ENCODE results near the gene HLA-DQA1. TPM values are rescaled to one million over a fixed set of nuclear protein-coding genes. Genes with fewer than 3 reads are reported as not detected.
"Not testable (repeated sequence)": the region's sequence is repeated elsewhere in the genome, so short reads cannot be mapped to it uniquely, and the experiment has no call there.

The HLA-DQA1 gene
- total RNA-seq, 5 donors from 2014 or later (not counting 1 experiment from before 2014, with no cell fraction given), result 6.9 to 25.8 (median 10.8) TPM

DNA sequence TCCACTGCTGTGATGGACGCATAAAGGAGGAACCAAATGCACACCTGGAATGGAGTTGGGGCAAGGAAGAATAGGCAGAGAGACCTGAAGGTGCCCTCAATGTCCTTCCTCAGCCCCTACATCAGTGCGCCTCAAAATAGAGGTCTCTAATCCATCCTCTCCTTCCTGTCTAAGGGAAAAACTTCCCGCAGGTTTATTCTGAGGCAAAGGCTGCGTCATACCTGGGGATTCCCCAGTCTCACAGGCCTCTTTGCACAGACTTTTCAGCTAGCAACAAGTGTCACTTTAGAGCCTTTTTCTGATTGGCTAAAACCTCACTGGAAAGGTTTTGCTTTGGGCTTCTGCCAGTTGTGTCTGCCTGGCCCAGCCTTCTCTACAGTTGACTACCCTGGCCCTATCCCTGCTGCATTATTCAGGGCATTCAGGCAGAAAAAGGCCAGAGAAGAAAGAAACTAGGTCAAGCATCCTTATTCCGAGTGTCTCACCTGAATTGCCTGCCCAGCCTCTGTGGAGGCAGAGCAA is 31.1 kb downstream of the HLA-DQA1 start:
- H3K27me3 ChIP-seq (replicated peaks in 1 of 2; ENCODE audit: control insufficient read depth in 2 of 2, extremely low read depth in 1 of 2, insufficient read depth in 2 of 2, low read length in 1 of 2), result no peaks in the 10 kb centered on the region
- H3K4me1 ChIP-seq (ENCODE audit: control insufficient read depth in 1 of 2, extremely low read depth in 1 of 2, insufficient read depth in 2 of 2, low read length in 2 of 2), result peaks cover 10 to 13% of the 10 kb centered on the region in 2 experiments
- Mint-ChIP-seq H3K4me1 (peaks cover 34 to 51% (median 46%) of the 10 kb centered on the region in 3 donors), H3K9me3 (peaks cover 3 to 5% (median 4%) of the 10 kb centered on the region in 3 donors), H3K27me3 (peaks cover 5 to 21% of the 10 kb centered on the region in 2 donors), H3K36me3 (no peaks in the 10 kb centered on the region), H3K4me3 (peak overlapping the region in 1 of 3 donors; percentile 9), H3K27ac (peak overlapping the region; percentile 43 to 46)
- ChIA-PET POLR2A (no interaction called here), CTCF (interaction anchor here in 1 of 2 donors (1.0 kb wide), 1 partner anchor 46 kb away, joined by 3 read pairs; no protein-coding TSS in a partner anchor)
- no peaks in the 10 kb centered on the region for H3K36me3 ChIP-seq (ENCODE audit: control insufficient read depth in 2 of 2, extremely low read depth in 1 of 2, insufficient read depth in 1 of 2, low read length in 1 of 2)
- no peak overlapping the region for H3K4me3 ChIP-seq (ENCODE audit: control insufficient read depth in 1 of 2, extremely low read depth in 1 of 2, low read length in 1 of 2)
- peak; percentile 73 to 81 (median 76) for ATAC-seq (replicated peaks in 1 of 4)
- DNase-seq, result peak in 25 of 35 experiments; percentile 3 to 69 (median 36)
- H3K9me3 ChIP-seq, result no peaks in the 10 kb centered on the region
- no peak overlapping the region for H3K27ac ChIP-seq (ENCODE audit: low read length)
- WGBS (ENCODE audit: insufficient coverage), result 48% methylated on average over 3 of the region's 5 CpGs

DNA sequence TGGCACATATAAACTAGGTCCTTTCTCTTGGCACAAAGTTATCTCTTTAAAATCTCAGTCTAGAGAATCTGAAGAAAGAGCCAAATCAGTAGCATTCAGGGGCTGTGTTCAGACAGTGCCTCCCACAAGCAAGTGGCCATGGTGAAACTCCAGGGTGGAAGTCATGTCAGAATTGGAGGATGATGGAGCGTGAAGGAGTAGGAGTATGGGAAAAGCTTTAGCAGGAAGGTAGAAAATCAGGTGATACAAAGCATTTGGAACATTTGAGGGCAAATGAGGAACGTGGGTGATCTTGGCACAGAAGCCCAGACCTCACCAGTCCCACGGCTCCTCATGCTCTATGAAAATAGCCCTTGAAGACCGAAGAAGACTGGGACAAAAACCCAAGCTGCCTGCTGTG is 32.0 kb downstream of the HLA-DQA1 start:
- POLR2A ChIA-PET, result interaction anchor here in 1 of 2 donors (0.6 kb wide), 1 partner anchor 9 kb away, joined by 3 read pairs; no protein-coding TSS in a partner anchor
- peaks cover 5 to 11% (median 6%) of the 10 kb centered on the region in 3 donors for H3K9me3 Mint-ChIP-seq
- Histone ChIP-seq H3K4me1 (ENCODE audit: control insufficient read depth in 1 of 2, extremely low read depth in 1 of 2, insufficient read depth in 2 of 2, low read length in 2 of 2) (peaks cover 10 to 13% of the 10 kb centered on the region in 2 experiments), H3K36me3 (ENCODE audit: control insufficient read depth in 2 of 2, extremely low read depth in 1 of 2, insufficient read depth in 1 of 2, low read length in 1 of 2) (no peaks in the 10 kb centered on the region), H3K4me3 (ENCODE audit: control insufficient read depth in 1 of 2, extremely low read depth in 1 of 2, low read length in 1 of 2) (no peak overlapping the region), H3K27me3 (replicated peaks in 1 of 2; ENCODE audit: control insufficient read depth in 2 of 2, extremely low read depth in 1 of 2, insufficient read depth in 2 of 2, low read length in 1 of 2) (no peaks in the 10 kb centered on the region), H3K27ac (ENCODE audit: low read length) (no peak overlapping the region), H3K9me3 (no peaks in the 10 kb centered on the region)
- 82% methylated on average over 2 of the region's 4 CpGs for WGBS (ENCODE audit: insufficient coverage)
- no peak overlapping the region for H3K27ac Mint-ChIP-seq
- ATAC-seq (replicated peaks in 1 of 4), result no peak
- H3K36me3 Mint-ChIP-seq, result no peaks in the 10 kb centered on the region
- peaks cover 5 to 21% of the 10 kb centered on the region in 2 donors for H3K27me3 Mint-ChIP-seq
- H3K4me3 Mint-ChIP-seq, result no peak overlapping the region
- DNase-seq, result no peak
- H3K4me1 Mint-ChIP-seq, result peaks cover 34 to 48% (median 44%) of the 10 kb centered on the region in 3 donors
- CTCF ChIA-PET, result interaction anchor here in 1 of 2 donors (0.6 kb wide), 1 partner anchor 418 kb away, joined by 4 read pairs; no protein-coding TSS in a partner anchor

DNA sequence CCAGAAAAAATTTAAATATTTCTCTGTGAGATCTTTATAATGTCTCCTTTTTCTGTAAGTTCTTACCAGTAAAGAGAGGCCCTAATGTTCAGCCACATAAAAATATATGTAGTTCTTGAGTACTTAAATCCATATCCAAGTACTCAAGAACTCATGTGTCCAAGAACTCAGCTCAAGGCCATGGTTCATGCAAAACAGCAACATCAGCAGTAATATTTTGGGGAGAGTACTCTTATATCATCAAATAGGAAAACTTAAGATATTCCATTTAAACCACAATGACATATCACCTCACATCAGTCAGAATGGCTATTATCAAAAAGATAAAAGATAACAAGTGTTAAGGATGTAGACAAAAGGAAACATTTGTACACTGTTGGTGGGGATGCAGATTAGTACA is 32.7 kb downstream of the HLA-DQA1 start:
- Histone ChIP-seq H3K36me3 (ENCODE audit: control insufficient read depth in 2 of 2, extremely low read depth in 1 of 2, insufficient read depth in 1 of 2, low read length in 1 of 2) (no peaks in the 10 kb centered on the region), H3K27me3 (replicated peaks in 1 of 2; ENCODE audit: control insufficient read depth in 2 of 2, extremely low read depth in 1 of 2, insufficient read depth in 2 of 2, low read length in 1 of 2) (no peaks in the 10 kb centered on the region), H3K4me3 (ENCODE audit: control insufficient read depth in 1 of 2, extremely low read depth in 1 of 2, low read length in 1 of 2) (no peak overlapping the region), H3K4me1 (ENCODE audit: control insufficient read depth in 1 of 2, extremely low read depth in 1 of 2, insufficient read depth in 2 of 2, low read length in 2 of 2) (peaks cover 10 to 13% of the 10 kb centered on the region in 2 experiments), H3K9me3 (no peaks in the 10 kb centered on the region), H3K27ac (ENCODE audit: low read length) (no peak overlapping the region)
- ChIA-PET POLR2A (interaction anchor here in 1 of 2 donors (0.6 kb wide), 1 partner anchor 8 kb away, joined by 3 read pairs; no protein-coding TSS in a partner anchor), CTCF (no interaction called here)
- Mint-ChIP-seq H3K36me3 (no peaks in the 10 kb centered on the region), H3K27me3 (peaks cover 5 to 21% of the 10 kb centered on the region in 2 donors), H3K27ac (no peak overlapping the region), H3K4me1 (peaks cover 34 to 45% (median 40%) of the 10 kb centered on the region in 3 donors), H3K4me3 (no peak overlapping the region), H3K9me3 (peaks cover 5 to 12% (median 7%) of the 10 kb centered on the region in 3 donors)
- ATAC-seq (replicated peaks in 1 of 4) (no peak), DNase-seq (no peak)

DNA sequence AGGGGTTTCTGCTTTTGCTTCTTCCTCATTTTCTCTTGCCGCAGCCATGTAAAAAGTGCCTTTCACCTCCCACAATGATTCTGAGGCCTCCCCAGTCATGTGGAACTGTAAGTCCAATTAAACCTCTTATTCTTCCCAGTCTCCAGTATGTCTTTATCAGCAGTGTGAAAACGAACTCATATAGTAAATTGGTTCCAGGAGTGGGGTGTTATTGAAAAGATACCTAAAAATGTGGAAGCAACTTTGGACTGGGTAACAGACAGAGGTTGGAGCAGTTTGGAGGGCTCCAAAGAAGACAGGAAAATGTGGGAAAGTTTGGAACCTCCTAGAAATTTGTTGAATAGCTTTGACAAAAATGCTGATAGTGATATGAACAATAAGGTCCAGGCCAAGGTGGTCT is 34.7 kb downstream of the HLA-DQA1 start:
- H3K27ac Mint-ChIP-seq, result not testable (repeated sequence)

DNA sequence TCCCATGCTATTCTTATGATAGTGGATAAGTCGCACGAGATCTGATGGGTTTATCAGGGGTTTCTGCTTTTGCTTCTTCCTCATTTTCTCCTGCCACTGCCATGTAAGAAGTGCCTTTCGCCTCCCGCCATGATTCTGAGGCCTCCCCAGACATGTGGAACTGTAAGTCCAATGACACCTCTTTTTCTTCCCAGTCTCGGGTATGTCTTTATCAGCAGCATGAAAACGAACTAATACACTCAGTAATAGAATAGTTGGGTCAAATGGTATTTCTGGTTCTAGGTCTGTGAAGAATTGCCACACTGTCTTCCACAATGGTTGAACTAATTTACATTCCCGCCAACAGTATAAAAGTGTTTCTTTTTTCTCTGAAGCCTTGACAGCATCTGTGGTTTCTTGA is 36.9 kb downstream of the HLA-DQA1 start:
- ATAC-seq (replicated peaks in 1 of 4); H3K27ac Mint-ChIP-seq; H3K27me3 Mint-ChIP-seq; H3K4me1 Mint-ChIP-seq; H3K4me3 Mint-ChIP-seq; H3K9me3 ChIP-seq; H3K36me3 Mint-ChIP-seq; POLR2A ChIA-PET; H3K27me3 ChIP-seq (replicated peaks in 1 of 2; ENCODE audit: control insufficient read depth in 2 of 2, extremely low read depth in 1 of 2, insufficient read depth in 2 of 2, low read length in 1 of 2); H3K36me3 ChIP-seq (ENCODE audit: control insufficient read depth in 2 of 2, extremely low read depth in 1 of 2, insufficient read depth in 1 of 2, low read length in 1 of 2); DNase-seq; H3K4me1 ChIP-seq (ENCODE audit: control insufficient read depth in 1 of 2, extremely low read depth in 1 of 2, insufficient read depth in 2 of 2, low read length in 2 of 2); H3K4me3 ChIP-seq (ENCODE audit: control insufficient read depth in 1 of 2, extremely low read depth in 1 of 2, low read length in 1 of 2); H3K27ac ChIP-seq (ENCODE audit: low read length); CTCF ChIA-PET: not testable (repeated sequence)
- H3K9me3 Mint-ChIP-seq, result peaks cover 16 to 22% (median 20%) of the 10 kb centered on the region in 3 donors
- no CpG with 5 or more reads among the region's 7 CpGs for WGBS (ENCODE audit: insufficient coverage)

More for the DNA sequence above, 34.7 kb downstream of the HLA-DQA1 start:
- H3K27me3 ChIP-seq (replicated peaks in 1 of 2; ENCODE audit: control insufficient read depth in 2 of 2, extremely low read depth in 1 of 2, insufficient read depth in 2 of 2, low read length in 1 of 2); H3K4me3 ChIP-seq (ENCODE audit: control insufficient read depth in 1 of 2, extremely low read depth in 1 of 2, low read length in 1 of 2); ATAC-seq (replicated peaks in 1 of 4); H3K36me3 Mint-ChIP-seq; H3K27me3 Mint-ChIP-seq; H3K9me3 ChIP-seq; H3K4me1 ChIP-seq (ENCODE audit: control insufficient read depth in 1 of 2, extremely low read depth in 1 of 2, insufficient read depth in 2 of 2, low read length in 2 of 2); POLR2A ChIA-PET; H3K4me3 Mint-ChIP-seq; H3K27ac ChIP-seq (ENCODE audit: low read length); DNase-seq; H3K36me3 ChIP-seq (ENCODE audit: control insufficient read depth in 2 of 2, extremely low read depth in 1 of 2, insufficient read depth in 1 of 2, low read length in 1 of 2): not testable (repeated sequence)
- Mint-ChIP-seq H3K4me1 (peaks cover 17 to 26% (median 22%) of the 10 kb centered on the region in 3 donors), H3K9me3 (peaks cover 5 to 14% (median 7%) of the 10 kb centered on the region in 3 donors)
- no CpG with 5 or more reads among the region's 2 CpGs for WGBS (ENCODE audit: insufficient coverage)
- CTCF ChIA-PET, result interaction anchor here in 1 of 2 donors (0.6 kb wide), 1 partner anchor 52 kb away, joined by 4 read pairs; no protein-coding TSS in a partner anchor

DNA sequence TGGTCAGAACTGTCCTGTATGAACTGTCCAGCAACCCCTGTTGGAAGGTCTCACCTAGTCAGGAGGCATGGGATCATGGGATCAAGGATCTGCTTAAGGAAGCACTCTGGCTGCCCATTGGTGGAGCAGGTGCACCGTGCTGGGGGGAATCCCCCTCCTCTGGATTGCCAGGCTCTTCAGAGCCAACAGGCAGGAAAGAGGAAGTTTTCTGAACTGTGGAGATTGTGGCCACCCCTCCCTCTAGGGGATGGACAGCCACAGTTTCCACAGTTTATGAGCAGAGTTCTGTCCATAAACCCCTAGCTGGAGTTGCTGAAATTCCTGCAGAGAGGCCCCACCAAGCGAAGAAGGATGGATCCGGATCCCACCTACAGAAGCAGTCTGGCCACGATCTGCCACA is 42.3 kb downstream of the HLA-DQA1 start:
- ChIA-PET POLR2A (no interaction called here), CTCF (no interaction called here)
- no peak overlapping the region for H3K27ac ChIP-seq (ENCODE audit: low read length)
- DNase-seq (no peak), ATAC-seq (replicated peaks in 1 of 4) (no peak)
- peaks cover 0 to 2% of the 10 kb centered on the region in 2 experiments for H3K27me3 ChIP-seq (replicated peaks in 1 of 2; ENCODE audit: control insufficient read depth in 2 of 2, extremely low read depth in 1 of 2, insufficient read depth in 2 of 2, low read length in 1 of 2)
- H3K36me3 ChIP-seq (ENCODE audit: control insufficient read depth in 2 of 2, extremely low read depth in 1 of 2, insufficient read depth in 1 of 2, low read length in 1 of 2), result no peaks in the 10 kb centered on the region
- no peak overlapping the region for H3K4me3 Mint-ChIP-seq
- H3K4me1 ChIP-seq (ENCODE audit: control insufficient read depth in 1 of 2, extremely low read depth in 1 of 2, insufficient read depth in 2 of 2, low read length in 2 of 2), result no peaks in the 10 kb centered on the region
- peaks cover 0 to 7% (median 5%) of the 10 kb centered on the region in 3 donors for H3K4me1 Mint-ChIP-seq
- no peaks in the 10 kb centered on the region for H3K9me3 ChIP-seq
- H3K4me3 ChIP-seq (ENCODE audit: control insufficient read depth in 1 of 2, extremely low read depth in 1 of 2, low read length in 1 of 2), result no peak overlapping the region
- 40% methylated on average over 1 of the region's 4 CpGs for WGBS (ENCODE audit: insufficient coverage)
- peaks cover 5% of the 10 kb centered on the region for H3K36me3 Mint-ChIP-seq
- no peak overlapping the region for H3K27ac Mint-ChIP-seq
- H3K27me3 Mint-ChIP-seq, result peaks cover 0 to 4% of the 10 kb centered on the region in 2 donors
- H3K9me3 Mint-ChIP-seq, result peaks cover 9 to 23% (median 11%) of the 10 kb centered on the region in 3 donors
